ENCODE data around the gene TUBG1.

TUBG1 gene

GRCh38 chr17:42609182-42609813 is at the start of gene TUBG1, which contains the start of gene RETREG3:
TUBG1 (plus strand) TSS chr17:42609683; CDS start chr17:42609738, 55 bp downstream.
RETREG3 (minus strand) TSS chr17:42609374; CDS start chr17:42609324, 50 bp downstream.
- peak; percentile 100 for DNase-seq

GRCh38 chr17:42560246-42560645 is 49.2 kb upstream of the TUBG1 start:
- no peak for DNase-seq

DNA sequence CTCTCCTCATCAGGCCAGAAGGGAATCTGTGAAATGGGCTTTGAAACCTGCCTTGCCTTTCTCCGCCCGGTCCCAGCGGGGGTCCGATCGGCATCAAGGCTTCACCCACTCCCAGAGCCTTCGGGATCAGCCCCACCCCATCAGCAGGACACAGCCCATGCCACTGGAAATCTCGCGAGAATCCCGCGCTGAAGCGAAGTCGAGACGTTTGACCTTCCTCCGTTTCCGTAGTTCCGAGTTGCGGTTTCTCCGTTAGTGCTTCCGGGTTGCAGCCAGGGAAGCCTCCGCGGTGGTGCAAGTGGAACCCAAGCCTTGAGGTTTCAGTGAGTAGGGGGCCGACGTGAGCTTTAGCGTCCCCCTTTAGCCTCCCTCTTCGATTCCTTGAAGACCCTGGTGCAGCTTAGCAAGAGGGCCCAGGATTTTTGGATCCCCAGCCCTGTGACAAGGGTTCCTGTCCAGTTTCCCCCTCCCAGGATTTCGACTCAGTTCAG is 47.5 kb upstream of the TUBG1 start, which contains the start of gene COASY:
COASY (plus strand) TSS at position 252 of the 491 bp plus-strand sequence. CDS start 475 bp downstream, outside the sequence.
- DNase-seq = peak; percentile 98

DNA sequence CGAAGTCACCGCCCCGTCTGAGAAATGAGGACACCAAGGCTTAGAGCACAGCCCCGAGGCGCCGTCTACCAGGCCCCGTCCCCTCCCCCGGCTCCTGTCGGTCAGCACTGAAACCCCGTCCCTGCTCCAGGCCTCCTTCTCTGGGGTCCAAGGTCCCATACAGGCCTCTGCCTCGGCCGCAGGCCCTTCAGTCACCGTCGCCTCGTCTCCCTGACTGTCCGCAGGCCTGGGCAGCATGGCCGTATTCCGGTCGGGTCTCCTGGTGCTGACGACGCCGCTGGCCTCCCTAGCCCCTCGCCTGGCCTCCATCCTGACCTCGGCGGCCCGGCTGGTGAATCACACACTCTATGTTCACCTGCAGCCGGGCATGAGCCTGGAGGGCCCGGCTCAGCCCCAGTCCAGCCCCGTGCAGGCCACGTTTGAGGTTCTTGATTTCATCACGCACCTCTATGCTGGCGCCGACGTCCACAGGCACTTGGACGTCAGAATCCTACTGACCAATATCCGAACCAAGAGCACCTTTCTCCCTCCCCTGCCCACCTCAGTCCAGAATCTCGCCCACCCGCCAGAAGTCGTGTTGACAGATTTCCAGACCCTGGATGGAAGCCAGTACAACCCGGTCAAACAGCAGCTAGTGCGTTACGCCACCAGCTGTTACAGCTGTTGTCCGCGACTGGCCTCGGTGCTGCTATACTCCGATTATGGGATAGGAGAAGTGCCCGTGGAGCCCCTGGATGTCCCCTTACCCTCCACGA is 46.9 kb upstream of the TUBG1 start:
- DNase-seq = peak; percentile 20

GRCh38 chr17:42563143-42563509 is 46.4 kb upstream of the TUBG1 start:
- no peak for DNase-seq

DNA sequence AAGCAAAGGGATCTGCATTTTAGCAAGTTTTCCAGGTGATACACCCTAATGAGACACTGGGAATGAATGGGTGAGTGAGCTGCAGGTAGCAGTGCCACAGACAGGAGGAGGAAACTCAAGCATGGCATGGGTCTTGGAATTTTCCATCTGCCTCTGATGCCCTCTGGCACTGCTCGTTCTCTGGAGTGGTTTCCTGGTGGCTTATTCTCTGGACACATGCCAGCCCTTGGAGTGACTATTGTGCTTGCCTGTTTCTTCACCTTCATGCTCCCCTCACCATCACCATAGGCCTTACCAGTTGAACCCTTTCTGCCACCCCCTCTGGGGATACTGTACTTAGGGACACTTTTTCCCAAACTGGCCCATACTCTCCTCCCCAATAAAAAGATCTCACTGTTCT is 45.9 kb upstream of the TUBG1 start:
- no peak for DNase-seq

DNA sequence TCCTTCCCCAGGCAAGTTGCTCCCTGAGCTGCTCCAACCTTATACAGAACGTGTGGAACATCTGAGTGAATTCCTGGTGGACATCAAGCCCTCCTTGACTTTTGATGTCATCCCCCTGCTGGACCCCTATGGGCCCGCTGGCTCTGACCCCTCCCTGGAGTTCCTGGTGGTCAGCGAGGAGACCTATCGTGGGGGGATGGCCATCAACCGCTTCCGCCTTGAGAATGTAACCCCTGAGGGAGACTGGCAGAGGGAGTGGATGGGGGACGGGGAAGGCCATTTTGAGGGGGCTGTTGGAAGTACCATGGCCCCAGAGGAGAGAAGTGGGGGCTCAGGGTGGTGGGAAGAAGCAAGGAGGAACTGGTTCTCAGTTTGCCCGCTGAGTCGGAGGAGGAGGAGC is 45.5 kb upstream of the TUBG1 start:
- no peak for DNase-seq

- DNase-seq = no peak
Observed at GRCh38 chr17:42564815-42565522, 44.5 kb upstream of the TUBG1 start.

GRCh38 chr17:42565523-42566214 is 43.8 kb upstream of the TUBG1 start:
- DNase-seq = no peak

DNA sequence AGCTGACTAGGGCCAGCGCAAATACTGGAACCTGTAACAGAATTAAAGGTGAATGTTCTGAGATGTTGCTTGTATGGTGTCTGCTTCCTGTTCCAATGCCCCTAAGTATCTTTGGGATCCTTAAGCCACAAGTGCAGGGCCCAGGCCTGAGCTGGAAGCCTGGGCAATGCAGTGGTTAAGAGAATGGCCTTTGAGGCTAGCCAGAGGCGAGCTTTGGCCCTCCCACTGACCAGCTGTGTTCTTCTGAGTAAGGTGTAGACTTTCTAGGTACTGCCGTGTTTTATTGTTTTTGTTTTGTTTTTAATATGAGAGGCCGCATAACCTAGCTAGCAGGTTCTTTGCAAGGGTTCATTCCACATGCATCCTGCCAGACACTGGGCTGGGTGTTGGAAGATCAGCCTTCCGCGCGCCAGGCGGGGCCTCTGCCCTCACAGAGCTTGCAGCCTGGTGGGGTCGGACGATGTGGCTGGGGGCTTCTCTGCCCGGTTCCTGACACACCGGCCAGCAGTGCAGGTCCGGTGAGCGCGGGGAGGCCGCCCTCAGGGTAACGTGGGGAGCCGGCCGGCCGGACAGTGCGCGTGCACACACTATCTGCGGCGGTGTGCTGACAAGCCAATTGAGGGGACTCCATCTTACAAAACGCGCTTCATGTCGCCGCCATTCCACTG is 43.1 kb upstream of the TUBG1 start:
- no peak for DNase-seq

DNA sequence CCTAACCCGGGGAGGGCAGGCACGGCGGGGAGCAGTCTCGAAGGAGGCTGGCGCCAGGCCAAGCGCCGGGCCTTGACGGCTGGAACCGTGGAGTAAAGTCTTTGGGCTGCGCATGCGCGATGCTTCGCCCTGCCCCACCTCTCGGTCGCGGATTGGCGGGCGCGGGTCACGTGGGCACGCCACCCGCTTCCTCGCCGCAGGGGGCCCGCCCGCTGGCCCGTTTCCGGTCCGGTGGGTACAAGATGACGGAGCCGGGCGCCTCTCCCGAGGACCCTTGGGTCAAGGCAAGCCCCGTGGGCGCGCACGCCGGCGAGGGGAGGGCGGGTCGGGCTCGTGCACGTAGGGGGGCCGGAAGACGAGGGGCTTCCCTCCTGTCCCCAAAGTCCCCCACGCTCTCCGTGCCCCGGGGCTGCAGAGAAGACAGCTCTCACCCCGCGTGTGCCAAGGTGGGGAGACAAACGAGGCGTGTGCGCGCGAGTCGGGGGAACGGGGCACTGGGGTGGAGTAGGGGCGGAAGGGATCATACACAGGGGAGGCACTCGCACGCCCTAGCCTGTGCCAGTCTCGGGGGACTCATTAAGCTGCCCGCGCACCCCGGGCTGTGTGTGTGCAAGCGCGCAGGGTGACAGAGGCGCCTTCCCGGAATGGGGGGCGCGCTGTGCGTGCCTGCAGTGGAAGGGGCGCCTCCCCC is 42.5 kb upstream of the TUBG1 start, which contains the start of gene MLX:
MLX (plus strand) TSS at position 218 of the 691 bp plus-strand sequence; CDS start at position 243, 25 bp downstream.
- peak; percentile 95 for DNase-seq

GRCh38 chr17:42568341-42569111 is 41.0 kb upstream of the TUBG1 start:
- no peak for DNase-seq

DNA sequence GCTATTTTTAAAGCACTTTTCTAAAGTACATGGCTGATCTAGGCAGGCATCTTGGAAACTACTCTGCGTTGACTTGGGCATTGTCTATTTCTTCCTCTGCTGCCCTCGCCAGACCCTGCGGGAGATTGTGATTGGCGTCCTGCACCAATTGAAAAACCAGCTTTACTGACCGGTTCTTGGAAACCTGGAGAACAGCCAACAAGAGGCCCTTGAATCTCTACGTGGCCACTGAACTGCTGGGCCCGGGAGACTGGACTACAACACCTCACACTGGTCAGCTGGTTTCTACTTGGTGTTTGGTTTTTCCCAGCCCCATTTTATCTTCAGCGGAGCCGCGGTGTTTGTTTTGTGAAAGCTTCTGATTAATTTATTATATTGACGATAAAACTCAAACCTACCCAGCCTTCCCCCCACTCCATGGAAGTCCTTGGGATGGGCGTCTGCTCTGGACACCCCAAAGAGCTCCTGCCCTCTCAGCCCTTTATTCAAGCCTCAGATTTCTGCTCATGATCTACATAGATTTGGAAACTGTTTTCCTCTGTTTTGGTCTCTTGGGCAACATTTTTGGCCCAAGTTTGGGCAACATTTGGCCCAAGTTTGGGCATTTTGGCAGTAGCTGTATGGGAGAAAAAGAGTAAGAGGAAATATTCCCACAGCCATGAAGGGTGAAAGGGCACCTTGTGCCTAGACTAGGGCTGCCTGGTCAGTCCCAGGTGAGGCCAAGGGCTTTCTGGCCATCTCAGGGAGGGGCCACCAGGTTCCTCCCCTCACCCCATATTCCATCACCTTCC is 37.9 kb upstream of the TUBG1 start:
- DNase-seq = no peak

DNA sequence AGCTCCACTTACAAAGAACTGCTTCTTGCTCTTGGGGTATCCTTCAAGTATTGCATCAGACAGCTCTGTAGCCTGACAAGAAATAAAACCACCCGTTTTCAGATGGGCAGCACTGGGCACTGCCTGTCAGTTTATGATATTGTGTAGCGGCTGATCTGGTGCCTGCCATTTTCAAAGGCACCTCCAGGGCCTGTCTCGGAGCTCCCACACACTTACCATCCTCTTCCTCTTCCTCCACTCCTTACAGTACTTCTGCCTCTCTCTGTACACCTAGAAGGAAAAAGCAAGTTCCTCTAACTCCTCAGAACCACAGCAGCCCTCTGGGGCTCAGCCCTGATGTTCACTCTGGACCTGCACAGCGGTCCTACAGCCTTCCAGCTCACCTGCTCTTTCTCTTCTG is 36.4 kb upstream of the TUBG1 start:
- DNase-seq = no peak

- no peak for DNase-seq
Observed at GRCh38 chr17:42574463-42574862, 35.0 kb upstream of the TUBG1 start.

- DNase-seq = no peak
Observed at GRCh38 chr17:42577140-42577531, 32.3 kb upstream of the TUBG1 start.

GRCh38 chr17:42577532-42578281 is 31.8 kb upstream of the TUBG1 start, which contains the start of gene PSMC3IP:
PSMC3IP (minus strand) TSS chr17:42577729; CDS start chr17:42577686, 43 bp downstream.
- peak; percentile 99 for DNase-seq

GRCh38 chr17:42578282-42578869 is 31.1 kb upstream of the TUBG1 start:
- peak; percentile 72 for DNase-seq
